Astrocyte (in vitro differentiated cells and primary cell): ENCODE measurements around the gene PLEKHS1. TPM values are rescaled to one million over a fixed set of nuclear protein-coding genes. Genes with fewer than 3 reads are reported as not detected.

Source experiments
- DNase-seq: peaks from one replicate; pipeline ENCODE4 v3.0.0-alpha.2; 2010; ENCODE audit warnings: low read depth
- FAIRE-seq: peaks from 2 replicates; lab custom pipeline; 2011; peaks lifted over from hg19 to GRCh38; lab: Jason Lieb, UNC
- H2AFZ ChIP-seq: 2 replicates; pipeline ENCODE4 v1.6.0; 2012; ENCODE audit warnings: low read depth, low read length, inconsistent platforms
- H3K27ac ChIP-seq: 2 replicates; pipeline ENCODE4 v1.5.1; 2011; ENCODE audit warnings: low read depth, low read length, inconsistent platforms
- H3K27me3 ChIP-seq: 2 replicates; pipeline ENCODE4 v1.6.0; 2011; ENCODE audit warnings: low read length, inconsistent platforms; ENCODE audit not compliant: insufficient read depth
- H3K36me3 ChIP-seq: 2 replicates; pipeline ENCODE4 v1.5.1; 2011; ENCODE audit warnings: low read length, inconsistent platforms; ENCODE audit not compliant: insufficient read depth
- H3K4me1 ChIP-seq: 2 replicates; pipeline ENCODE4 v1.5.1; 2011; ENCODE audit warnings: low read length, inconsistent platforms; ENCODE audit not compliant: insufficient read depth
- H3K4me2 ChIP-seq: 2 replicates; pipeline ENCODE4 v1.6.0; 2012; ENCODE audit warnings: low read length, inconsistent platforms
- H3K4me3 ChIP-seq: 2 replicates; pipeline ENCODE4 v1.5.1; 2011; ENCODE audit warnings: low read depth, mild to moderate bottlenecking, low read length, inconsistent platforms; ENCODE audit not compliant: insufficient read depth
- H3K79me2 ChIP-seq: 2 replicates; pipeline ENCODE4 v1.6.0; 2012; ENCODE audit warnings: mild to moderate bottlenecking, low read length, inconsistent platforms; ENCODE audit not compliant: insufficient read depth
- H3K9ac ChIP-seq: 2 replicates; pipeline ENCODE4 v1.6.0; 2012; ENCODE audit warnings: mild to moderate bottlenecking, low read length, inconsistent platforms
- H3K9me3 ChIP-seq: 2 replicates; pipeline ENCODE4 v1.5.1; 2012; ENCODE audit warnings: low read depth, mild to moderate bottlenecking, low read length, inconsistent platforms; ENCODE audit not compliant: insufficient read depth
- H4K20me1 ChIP-seq: 2 replicates; pipeline ENCODE4 v1.6.0; 2012; ENCODE audit warnings: low read length, inconsistent platforms; ENCODE audit not compliant: insufficient read depth
- H3K27ac Mint-ChIP-seq: one replicate; pipeline ENCODE4 v1.8.0; 2021; ENCODE audit warnings: mild to moderate bottlenecking, mixed read lengths; ENCODE audit not compliant: unreplicated experiment
- H3K27me3 Mint-ChIP-seq: one replicate; pipeline ENCODE4 v1.8.0; 2021; ENCODE audit warnings: low read depth, mixed read lengths; ENCODE audit not compliant: unreplicated experiment
- H3K36me3 Mint-ChIP-seq: one replicate; pipeline ENCODE4 v1.8.0; 2021; ENCODE audit warnings: low read depth, mixed read lengths; ENCODE audit not compliant: unreplicated experiment
- H3K4me1 Mint-ChIP-seq: one replicate; pipeline ENCODE4 v1.8.0; 2021; ENCODE audit warnings: low read depth, mixed read lengths; ENCODE audit not compliant: unreplicated experiment
- H3K4me3 Mint-ChIP-seq: one replicate; pipeline ENCODE4 v1.8.0; 2021; ENCODE audit warnings: mild to moderate bottlenecking, moderate library complexity, mixed read lengths; ENCODE audit not compliant: unreplicated experiment
- H3K9me3 Mint-ChIP-seq: one replicate; pipeline ENCODE4 v1.8.0; 2021; ENCODE audit warnings: mild to moderate bottlenecking, mixed read lengths; ENCODE audit not compliant: unreplicated experiment
- EZH2 ChIP-seq: IDR thresholded peaks from 2 replicates; pipeline ENCODE4 v1.6.1; 2012; ENCODE audit warnings: mild to moderate bottlenecking, low read length, inconsistent platforms; ENCODE audit not compliant: insufficient read depth
- total RNA-seq: library from RNA; stranded (reverse); gene quantifications from 2 replicates; pipeline ENCODE4 v1.2.1, GENCODE V29; 2021
- TF ChIP-seq, protein P1 (sequence below): IDR thresholded peaks from 2 replicates; pipeline ENCODE4 v1.5.1; 2011; ENCODE audit warnings: low read depth, mild to moderate bottlenecking, inconsistent platforms, low read length, moderate library complexity; ENCODE audit not compliant: insufficient read depth

The PLEKHS1 gene
- total RNA-seq, 1 donor from 2014 or later, result not detected

DNA sequence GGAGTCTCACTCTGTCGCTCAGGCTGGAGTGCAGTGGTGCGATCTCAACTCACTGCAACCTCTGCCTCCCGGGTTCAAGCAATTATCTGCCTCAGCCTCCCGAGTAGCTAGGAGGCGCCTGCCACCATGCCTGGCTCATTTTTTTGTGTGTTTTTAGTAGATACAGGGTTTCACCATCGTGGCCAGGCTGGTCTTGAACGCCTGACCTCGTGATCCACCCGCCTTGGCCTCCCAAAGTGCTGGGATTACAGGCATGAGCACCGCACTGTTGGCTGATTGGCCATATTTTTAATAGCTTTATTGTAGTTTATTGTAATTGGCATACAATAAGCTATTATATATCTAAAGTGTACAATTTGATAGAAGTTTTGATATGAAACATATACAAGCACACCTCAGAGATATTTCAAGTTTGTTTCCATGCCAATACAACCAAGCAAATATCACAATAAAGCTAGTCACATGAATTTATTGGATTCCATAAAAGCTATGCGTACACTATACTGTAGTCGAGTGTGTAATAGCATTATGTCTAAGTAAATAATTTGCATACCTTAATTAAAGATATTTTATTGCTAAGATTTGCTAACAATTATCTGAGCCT, 5.6 kb downstream of the PLEKHS1 start:
- H3K27me3 Mint-ChIP-seq, result peaks cover 13% of the 10 kb centered on the region
- Histone ChIP-seq H3K9me3 (no peaks in the 10 kb centered on the region), H4K20me1 (no peaks in the 10 kb centered on the region), H3K79me2 (no peaks in the 10 kb centered on the region), H3K4me2 (no peak overlapping the region), H3K9ac (no peak overlapping the region), H3K4me1 (no peaks in the 10 kb centered on the region), H2AFZ (no peak overlapping the region), H3K27me3 (no peaks in the 10 kb centered on the region), H3K4me3 (no peak overlapping the region), H3K27ac (no peak overlapping the region), H3K36me3 (no peaks in the 10 kb centered on the region)
- H3K36me3 Mint-ChIP-seq, result no peaks in the 10 kb centered on the region
- DNase-seq, result no peak
- no peak for FAIRE-seq
- TF ChIP-seq, protein P1, sequence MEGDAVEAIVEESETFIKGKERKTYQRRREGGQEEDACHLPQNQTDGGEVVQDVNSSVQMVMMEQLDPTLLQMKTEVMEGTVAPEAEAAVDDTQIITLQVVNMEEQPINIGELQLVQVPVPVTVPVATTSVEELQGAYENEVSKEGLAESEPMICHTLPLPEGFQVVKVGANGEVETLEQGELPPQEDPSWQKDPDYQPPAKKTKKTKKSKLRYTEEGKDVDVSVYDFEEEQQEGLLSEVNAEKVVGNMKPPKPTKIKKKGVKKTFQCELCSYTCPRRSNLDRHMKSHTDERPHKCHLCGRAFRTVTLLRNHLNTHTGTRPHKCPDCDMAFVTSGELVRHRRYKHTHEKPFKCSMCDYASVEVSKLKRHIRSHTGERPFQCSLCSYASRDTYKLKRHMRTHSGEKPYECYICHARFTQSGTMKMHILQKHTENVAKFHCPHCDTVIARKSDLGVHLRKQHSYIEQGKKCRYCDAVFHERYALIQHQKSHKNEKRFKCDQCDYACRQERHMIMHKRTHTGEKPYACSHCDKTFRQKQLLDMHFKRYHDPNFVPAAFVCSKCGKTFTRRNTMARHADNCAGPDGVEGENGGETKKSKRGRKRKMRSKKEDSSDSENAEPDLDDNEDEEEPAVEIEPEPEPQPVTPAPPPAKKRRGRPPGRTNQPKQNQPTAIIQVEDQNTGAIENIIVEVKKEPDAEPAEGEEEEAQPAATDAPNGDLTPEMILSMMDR, result no peak
- no peak for TF ChIP-seq EZH2
- no peaks in the 10 kb centered on the region for H3K4me1 Mint-ChIP-seq
- H3K9me3 Mint-ChIP-seq, result peaks cover 2% of the 10 kb centered on the region
- no peak overlapping the region for H3K4me3 Mint-ChIP-seq
- no peak overlapping the region for H3K27ac Mint-ChIP-seq

DNA sequence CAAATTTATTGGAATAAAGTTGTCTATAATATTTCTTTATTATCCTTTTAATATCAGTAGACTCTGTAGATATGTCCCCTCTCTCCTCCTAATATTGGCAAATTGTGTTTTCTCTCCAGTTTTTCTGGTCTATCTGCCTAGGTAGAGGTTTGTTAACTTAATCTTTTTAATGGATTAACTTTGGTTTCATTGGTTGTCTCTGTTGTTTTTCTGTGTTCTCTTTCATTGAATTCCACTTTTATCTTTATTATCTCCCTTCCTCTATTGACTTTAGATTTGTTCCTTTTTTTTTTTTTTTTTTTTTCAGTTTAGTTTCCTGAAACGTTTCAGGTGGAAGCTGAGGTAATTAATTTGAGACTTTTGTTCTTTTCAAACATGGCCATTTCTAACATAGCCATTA, 10.6 kb downstream of the PLEKHS1 start:
- Mint-ChIP-seq H3K27me3 (peaks cover 2% of the 10 kb centered on the region), H3K4me1 (no peaks in the 10 kb centered on the region), H3K36me3 (no peaks in the 10 kb centered on the region), H3K4me3 (no peak overlapping the region), H3K27ac (no peak overlapping the region), H3K9me3 (peaks cover 2% of the 10 kb centered on the region)
- no peak overlapping the region for H3K4me3 ChIP-seq
- TF ChIP-seq, protein P1, result no peak
- no peaks in the 10 kb centered on the region for H4K20me1 ChIP-seq
- H3K9me3 ChIP-seq, result no peaks in the 10 kb centered on the region
- H3K27ac ChIP-seq, result no peak overlapping the region
- no peak overlapping the region for H2AFZ ChIP-seq
- H3K79me2 ChIP-seq, result no peaks in the 10 kb centered on the region
- H3K4me1 ChIP-seq, result no peaks in the 10 kb centered on the region
- peaks cover 4% of the 10 kb centered on the region for H3K27me3 ChIP-seq
- DNase-seq, result no peak
- no peak overlapping the region for H3K4me2 ChIP-seq
- no peak for FAIRE-seq
- no peaks in the 10 kb centered on the region for H3K36me3 ChIP-seq
- H3K9ac ChIP-seq, result no peak overlapping the region

DNA sequence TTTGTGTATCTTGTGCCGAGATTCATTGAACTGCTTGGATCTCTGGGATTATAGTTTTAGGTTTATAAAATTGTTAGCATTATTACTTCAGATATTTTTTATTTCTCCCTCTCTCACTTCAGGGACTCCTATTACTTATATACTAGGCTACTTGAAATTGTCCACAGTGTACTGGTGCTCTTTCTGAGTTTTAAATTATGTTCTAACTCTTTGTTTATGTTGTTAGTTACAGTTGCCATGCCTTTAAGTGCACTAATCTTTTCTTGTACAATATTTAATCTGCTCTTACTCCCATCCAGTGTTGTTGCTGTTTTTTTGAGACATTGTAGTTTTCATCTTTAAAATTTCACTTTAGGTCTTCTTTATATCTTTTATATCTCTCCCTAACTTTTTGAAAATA, 13.1 kb downstream of the PLEKHS1 start:
- no peaks in the 10 kb centered on the region for H3K9me3 ChIP-seq
- H3K79me2 ChIP-seq, result no peaks in the 10 kb centered on the region
- H2AFZ ChIP-seq, result no peak overlapping the region
- Mint-ChIP-seq H3K27ac (no peak overlapping the region), H3K36me3 (no peaks in the 10 kb centered on the region), H3K4me1 (no peaks in the 10 kb centered on the region), H3K9me3 (peaks cover 2% of the 10 kb centered on the region), H3K4me3 (no peak overlapping the region), H3K27me3 (peaks cover 7% of the 10 kb centered on the region)
- H3K27ac ChIP-seq, result no peak overlapping the region
- H3K4me1 ChIP-seq, result no peaks in the 10 kb centered on the region
- H3K9ac ChIP-seq, result no peak overlapping the region
- FAIRE-seq (no peak), DNase-seq (no peak)
- no peak overlapping the region for H3K4me2 ChIP-seq
- peaks cover 11% of the 10 kb centered on the region for H3K27me3 ChIP-seq
- no peaks in the 10 kb centered on the region for H4K20me1 ChIP-seq
- no peaks in the 10 kb centered on the region for H3K36me3 ChIP-seq
- no peak for TF ChIP-seq EZH2
- TF ChIP-seq, protein P1, result no peak
- H3K4me3 ChIP-seq, result no peak overlapping the region
